NCI-H2196 treated with DMSO at 0.1 percent for 48 hours (cell line): ENCODE data around the gene GALNTL6.
"Not testable (repeated sequence)": the region's sequence is repeated elsewhere in the genome, so short reads cannot be mapped to it uniquely, and the experiment has no call there.

Experiments
- DNase-seq: peaks from one replicate; lab custom pipeline; 2025; ENCODE audit not compliant: unreplicated experiment; lab: John Stamatoyannopoulos, UW

Gene GALNTL6

DNA sequence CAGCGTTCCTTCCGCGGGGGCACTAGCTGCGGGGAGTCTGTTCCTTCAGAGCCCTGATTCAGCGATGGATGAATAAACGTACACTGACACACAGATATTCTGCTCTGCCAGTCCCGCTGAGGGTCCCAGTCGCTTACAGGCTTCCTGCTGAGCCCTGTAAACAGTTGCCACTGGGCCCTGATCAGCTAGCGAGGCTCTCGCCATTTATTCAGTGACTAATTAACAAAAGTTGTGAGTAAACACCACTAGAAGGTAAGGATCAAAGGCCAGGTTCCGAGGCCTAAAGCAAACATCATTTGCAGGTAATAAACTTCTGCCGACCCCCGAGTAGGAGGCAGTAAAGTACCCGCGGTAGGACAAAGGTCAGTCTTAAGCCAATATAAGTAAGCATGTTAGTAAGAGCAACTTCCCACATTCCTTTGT, 912.8 kb downstream of the GALNTL6 start:
- DNase-seq: no peak

DNA sequence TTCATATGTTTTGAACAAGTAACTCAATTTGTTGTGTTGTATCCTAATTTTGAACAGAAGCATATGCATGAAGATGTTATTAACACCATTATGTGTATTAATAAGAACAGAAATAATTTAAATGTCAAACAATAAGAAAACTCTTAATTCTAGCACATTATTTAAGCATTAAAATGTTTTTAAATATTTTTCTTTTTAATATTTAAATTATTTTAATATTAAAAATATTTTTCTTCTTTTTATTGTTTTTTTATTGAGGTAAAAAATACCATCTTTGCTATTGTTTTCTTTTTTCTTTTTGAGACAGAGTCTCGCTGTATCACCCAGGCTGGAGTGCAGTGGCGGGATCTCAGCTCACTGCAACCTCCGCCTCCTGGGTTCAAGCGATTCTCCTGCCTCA, 914.4 kb downstream of the GALNTL6 start:
- DNase-seq: no peak

DNA sequence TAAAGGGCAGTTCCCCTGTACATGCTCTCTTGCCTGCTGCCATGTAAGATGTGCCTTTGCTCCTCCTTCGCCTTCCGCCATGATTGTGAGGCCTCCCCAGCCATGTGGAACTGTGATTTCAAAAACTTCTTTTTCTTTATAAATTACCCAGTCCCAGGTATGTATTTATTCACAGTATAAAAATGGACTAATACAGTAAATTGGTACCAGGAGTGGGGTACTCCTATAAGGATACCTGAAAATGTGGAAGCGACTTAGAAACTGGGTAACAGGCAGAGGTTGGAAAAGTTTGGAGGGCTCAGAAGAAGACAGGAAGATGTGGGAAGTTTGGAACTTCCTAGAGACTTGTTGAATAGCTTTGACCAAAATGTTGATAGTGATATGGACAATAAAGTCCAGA, 920.4 kb downstream of the GALNTL6 start:
- not testable (repeated sequence) for DNase-seq

DNA sequence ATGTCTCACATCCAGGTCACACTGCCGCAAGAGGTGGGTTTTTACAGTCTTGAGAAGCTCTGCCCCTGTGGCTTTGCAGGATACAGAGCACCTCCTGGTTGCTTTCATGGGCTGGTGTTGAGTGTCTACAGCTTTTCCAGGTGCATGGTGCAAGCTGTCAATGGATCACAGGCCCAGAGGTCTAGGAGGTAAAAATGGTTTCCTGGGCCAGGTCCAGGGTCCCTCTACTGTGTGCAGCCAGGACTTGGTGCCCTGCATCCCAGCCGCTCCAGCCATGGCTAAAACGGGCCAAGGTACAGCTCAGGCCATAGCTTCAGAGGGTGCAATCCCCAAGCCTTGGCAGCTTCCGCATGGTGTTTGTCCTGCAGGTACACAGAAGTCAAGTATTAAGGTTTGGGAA, 921.4 kb downstream of the GALNTL6 start:
- no peak for DNase-seq

DNA sequence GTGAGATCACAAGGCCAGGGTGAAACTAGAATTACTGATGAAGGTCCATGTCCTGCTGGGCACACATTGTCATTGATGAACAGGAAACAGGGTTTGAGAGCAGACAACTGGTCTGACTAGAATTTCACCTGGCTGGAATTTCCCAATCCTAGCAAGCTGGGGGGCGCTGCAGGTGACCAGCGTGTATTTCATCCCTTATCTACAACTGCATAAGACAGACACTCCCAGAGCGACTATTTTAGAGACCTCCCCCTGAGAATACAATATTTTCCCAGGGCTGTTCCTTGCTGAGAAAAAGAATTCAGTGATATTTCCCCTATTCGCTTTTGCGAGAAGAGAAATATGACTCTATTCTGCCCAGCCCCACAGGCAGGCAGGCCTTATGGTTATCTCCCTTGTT, 922.8 kb downstream of the GALNTL6 start:
- DNase-seq: no peak

- DNase-seq: no peak
Measured at GRCh38 chr4:172740434-172740833, 927.2 kb downstream of the GALNTL6 start.

DNA sequence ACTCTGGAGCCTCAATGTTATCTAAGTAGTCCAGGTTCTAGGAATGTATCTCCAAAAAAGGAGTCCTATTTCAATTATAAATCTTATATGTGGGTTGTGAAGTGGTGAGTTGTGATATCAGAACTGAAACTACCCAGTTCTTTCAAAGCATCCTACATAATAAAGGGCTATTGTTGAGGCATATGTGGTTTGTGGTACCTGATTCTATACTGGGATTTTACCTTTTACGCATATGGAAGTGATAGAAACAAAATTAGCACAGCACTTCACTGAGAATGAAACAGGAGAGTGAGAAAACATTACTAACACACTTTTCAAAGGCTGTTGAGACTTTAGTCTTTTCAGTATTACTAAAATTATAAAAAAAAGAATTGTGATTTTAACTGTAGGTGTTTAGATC, 937.7 kb downstream of the GALNTL6 start:
- DNase-seq: no peak

- DNase-seq: no peak
Measured at GRCh38 chr4:172751550-172751949, 938.3 kb downstream of the GALNTL6 start.

- DNase-seq: no peak
Measured at GRCh38 chr4:172758586-172759340, 945.6 kb downstream of the GALNTL6 start.

DNA sequence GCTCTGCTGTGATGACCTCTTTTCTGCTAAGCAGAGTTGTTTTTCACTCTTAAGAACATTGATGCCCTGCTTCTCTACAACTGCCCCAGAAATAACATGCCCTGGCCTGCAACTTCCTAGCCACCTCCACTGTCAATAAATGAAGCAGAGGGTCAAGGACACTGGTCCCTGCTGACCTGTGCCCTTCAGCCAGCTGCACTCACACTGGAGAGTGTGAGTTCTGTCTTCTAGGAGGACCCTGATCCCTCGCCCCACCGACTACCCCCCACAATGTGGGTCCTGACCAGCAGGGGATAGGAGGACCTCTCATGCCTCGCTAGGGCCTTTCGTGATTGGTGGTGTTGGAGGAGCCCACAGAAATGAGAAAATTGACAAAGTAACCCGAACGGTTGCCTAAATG, 947.3 kb downstream of the GALNTL6 start:
- no peak for DNase-seq

DNA sequence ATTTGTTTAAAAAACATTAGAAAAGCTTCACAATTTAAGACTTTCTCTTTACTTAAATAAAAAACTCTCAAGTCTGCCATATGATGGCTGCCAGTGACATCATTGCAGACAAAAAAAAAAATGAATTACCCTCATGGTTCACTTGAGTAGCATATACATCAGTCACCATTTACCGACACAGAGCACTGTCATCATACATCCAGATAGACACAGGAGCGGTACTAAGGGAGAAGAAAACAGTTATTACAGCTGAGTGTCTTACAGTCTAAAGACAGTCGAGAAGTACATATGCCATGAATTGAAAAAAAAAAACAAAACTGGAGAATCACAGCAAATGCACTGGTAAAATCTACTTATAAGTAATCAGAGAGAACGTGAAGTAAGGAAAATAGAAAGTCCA, 949.7 kb downstream of the GALNTL6 start:
- no peak for DNase-seq

DNA sequence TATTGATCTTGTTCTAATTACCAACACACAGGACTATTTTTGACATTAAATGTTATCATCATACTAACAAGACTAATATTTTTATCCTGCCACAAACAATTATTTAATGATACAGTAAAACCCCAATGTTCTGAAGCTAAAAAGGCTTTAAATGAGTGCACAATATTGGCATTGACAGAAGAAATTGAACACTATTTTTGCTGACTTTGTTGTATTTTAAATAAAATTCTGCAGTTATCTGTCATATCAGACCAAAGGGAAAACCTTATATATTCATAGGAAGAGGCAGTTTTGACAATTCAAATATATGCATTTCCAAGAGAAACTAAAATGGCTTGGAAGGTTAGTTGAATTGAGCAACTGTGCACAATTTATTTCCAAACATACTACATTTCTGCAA, 957.6 kb downstream of the GALNTL6 start:
- no peak for DNase-seq

DNA sequence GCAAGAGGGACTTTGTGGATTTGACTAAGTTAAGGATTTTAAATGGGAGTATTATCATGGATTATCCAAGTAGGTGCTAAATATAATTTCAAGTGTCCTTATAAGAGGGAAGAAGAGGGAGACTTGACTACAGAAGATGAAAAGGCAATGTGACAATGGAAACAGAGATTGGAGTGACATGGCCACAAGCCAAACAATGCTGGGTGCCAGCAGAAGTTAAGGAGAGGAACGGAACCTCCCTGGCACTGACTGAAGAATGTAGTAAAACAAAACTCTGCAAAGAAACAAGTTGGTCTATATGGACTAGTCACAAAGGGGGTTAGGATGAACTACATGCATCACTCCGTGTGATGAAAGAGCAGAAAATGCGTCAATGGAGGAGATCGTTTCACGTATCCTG, 959.6 kb downstream of the GALNTL6 start:
- no peak for DNase-seq

- DNase-seq: no peak
Measured at GRCh38 chr4:172776203-172776861, 963.1 kb downstream of the GALNTL6 start.

DNA sequence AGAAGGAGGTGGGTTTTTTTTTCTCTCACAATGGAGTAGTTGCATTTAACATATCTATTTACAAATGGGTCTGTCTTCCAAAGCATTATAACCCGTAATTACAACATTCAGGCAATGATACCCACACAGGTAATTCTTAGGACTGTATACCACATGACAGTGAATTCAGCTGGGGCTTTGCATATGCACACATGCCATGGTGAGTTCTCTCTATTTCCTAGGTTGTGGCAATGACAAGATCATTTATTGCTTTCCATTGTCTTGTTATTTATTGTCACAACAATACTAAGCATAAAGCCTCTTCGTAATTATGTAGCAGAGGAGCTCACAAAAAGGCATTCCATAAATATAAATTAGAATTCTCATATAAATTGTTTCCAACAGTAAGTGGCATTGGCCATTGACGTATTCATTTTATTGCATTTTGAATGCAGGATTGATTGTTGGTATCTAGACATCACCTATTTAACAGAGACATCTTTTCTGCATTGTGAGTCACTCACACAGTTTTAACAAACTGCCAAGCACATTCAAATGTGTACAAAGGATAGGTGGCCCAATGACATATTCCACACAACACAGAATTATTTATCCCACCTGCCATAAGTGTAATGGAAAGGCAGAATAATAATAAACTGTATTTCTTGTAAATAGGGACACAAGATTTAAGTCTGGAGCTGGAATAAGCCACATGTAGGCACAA, 964.7 kb downstream of the GALNTL6 start:
- DNase-seq: no peak

DNA sequence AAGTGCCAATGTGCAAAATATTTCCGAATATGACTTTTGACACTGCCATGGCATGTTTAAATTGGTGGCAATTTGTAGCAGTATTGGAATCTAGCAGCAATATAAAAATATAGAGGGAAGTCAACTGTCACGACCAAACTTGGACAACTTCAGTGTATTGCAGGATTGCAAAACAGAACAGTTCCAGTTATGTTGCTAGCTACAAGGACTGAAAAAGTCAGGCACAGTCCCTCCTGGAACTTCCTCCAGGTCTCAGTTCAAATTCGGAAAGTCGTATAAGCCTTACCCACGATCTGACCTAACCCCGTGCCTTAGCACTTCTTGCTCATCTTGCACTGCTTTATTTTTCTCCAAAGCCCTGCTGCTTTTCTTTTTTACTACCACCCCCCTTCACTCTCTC, 965.4 kb downstream of the GALNTL6 start:
- no peak for DNase-seq

DNA sequence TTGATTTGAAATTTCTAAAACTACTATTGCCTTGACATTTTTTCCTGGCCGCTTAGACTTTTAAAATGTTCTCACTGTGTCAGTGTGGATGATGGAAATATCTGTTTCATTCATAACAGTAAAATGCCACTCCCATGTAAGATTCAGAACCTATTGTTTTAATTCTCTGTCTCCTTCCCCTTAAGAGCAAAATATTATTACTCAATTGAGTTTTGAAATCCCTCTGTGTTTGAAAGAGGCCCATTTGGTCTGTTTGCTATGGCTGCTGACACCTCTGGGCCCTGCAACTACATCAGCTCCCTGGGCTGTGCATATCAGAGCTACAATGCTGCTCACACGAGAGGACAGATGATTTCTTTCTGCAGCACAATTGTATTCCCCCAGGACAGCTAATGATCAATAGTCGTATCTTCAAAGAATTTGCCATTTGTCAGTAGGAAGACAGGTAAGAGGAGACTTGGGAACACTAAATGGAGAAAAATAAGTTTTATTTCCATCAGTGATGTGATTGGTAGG, 967.4 kb downstream of the GALNTL6 start:
- DNase-seq: no peak

DNA sequence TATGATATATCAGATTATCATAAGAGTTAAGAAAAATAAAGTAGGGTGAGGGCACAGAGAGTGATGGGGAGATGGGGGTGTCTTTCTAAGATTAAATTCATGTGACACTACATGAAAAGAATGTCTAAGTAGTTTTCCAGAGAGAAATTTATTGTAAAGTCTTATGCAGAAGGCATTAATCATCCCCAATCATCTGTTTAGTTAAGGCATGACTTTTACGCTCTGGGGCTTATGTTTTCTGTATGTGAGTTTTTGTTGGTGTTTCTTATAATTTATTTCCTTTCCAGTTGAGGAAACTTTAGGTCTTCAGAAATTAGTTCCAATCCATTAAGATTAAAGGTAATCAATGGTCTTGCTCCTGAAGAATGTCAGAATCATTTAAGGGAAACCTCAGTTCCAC, 972.4 kb downstream of the GALNTL6 start:
- no peak for DNase-seq

- no peak for DNase-seq
Measured at GRCh38 chr4:172786039-172786792, 973.0 kb downstream of the GALNTL6 start.

GRCh38 chr4:172787111-172787510, 973.9 kb downstream of the GALNTL6 start:
- DNase-seq: no peak

- no peak for DNase-seq
Measured at GRCh38 chr4:172791841-172792240, 978.6 kb downstream of the GALNTL6 start.
